Mononuclear cell (primary cell): ENCODE measurements around the gene AKTIP. TPM values are rescaled to one million over a fixed set of nuclear protein-coding genes. Genes with fewer than 3 reads are reported as not detected.
A peak's percentile ranks its signal among the peaks of the same experiment; 100 is the strongest.
"Not testable (repeated sequence)": the region's sequence is repeated elsewhere in the genome, so short reads cannot be mapped to it uniquely, and the experiment has no call there.

Source experiments
- H3K27me3 ChIP-seq: 2 replicates; pipeline ENCODE4 v1.6.0; 2011; ENCODE audit warnings: low read length, control low read depth; ENCODE audit not compliant: insufficient read depth
- H3K4me1 ChIP-seq: 2 replicates; pipeline ENCODE4 v1.5.1; 2011; ENCODE audit warnings: mild to moderate bottlenecking, low read length, control low read depth; ENCODE audit not compliant: insufficient read depth
- H3K4me3 ChIP-seq: 2 replicates; pipeline ENCODE4 v1.5.1; 2011; ENCODE audit warnings: mild to moderate bottlenecking, low read length, moderate library complexity
- H3K9me3 ChIP-seq: 2 replicates; pipeline ENCODE4 v1.5.1; 2011; ENCODE audit warnings: low read depth, mild to moderate bottlenecking, control low read depth, low read length
- total RNA-seq: library from RNA; depleted of rRNA; stranded (reverse); fragments of >200 nt; gene quantifications from one replicate; pipeline ENCODE4 v1.2.3, GENCODE V29; 2012

The AKTIP gene
- total RNA-seq, 1 donor: 42.3 TPM

DNA sequence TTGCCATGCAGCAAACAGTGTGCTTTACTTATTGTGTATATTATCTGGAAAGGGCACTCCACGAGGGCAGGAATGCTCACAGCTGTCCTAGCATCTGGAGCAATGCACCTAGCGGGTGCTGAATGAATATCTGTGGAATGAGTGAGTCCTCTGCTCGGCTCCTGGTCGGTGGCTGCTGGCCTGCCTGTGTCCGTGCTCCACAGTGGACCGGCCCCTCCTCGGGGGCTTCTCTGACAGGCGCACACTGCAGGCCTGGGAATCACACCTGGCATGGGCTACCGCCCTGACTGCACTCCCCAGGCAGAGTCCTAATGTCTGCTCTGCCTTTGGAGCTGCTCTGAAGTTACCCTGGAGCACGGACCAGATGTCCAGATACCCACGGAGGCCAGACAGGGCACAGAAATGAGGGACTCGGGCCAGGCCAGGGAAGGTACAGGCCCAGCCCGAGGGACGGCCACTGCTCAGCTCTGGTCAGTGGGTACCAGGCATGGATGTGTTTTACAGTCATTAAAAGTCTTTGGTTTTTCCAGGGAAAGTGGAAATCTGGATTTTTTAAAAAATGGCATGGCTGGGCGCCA, 21.1 kb upstream of the AKTIP start:
- Histone ChIP-seq H3K27me3 (no peaks in the 10 kb centered on the region), H3K4me3 (no peak overlapping the region), H3K9me3 (no peaks in the 10 kb centered on the region), H3K4me1 (peaks cover 15% of the 10 kb centered on the region)

DNA sequence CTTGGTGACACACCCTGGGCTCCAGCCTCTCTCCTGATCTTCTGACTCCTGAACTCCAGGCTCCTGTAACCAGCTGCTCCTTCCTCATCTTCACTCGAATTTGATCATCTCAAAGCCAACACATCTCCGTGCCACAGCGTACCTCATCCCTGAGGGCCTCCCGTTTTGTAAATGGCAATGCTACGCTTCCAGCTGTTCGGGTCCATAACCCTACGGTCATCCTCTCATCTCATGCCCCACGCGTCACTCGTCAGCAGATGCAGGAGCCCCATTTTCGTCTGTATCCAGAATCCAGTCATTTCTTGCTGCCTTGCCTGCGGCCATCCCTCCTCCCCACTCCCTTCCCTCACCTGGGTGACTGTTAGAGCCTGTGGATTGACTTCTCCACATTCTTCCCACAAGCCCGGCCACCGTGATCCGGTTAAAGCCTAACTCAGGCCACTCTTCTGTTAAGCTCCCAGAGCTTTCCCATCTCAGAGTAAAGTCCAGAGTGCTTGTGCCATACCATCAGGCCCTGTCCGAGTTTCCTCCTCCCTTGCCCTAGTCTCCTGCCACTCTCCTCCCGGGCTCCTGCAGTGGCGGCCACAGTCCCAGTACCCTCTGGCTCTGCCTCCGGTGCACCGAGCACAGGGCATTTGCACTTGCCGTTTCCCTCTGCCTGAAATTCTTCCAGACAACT, 20.3 kb upstream of the AKTIP start:
- Histone ChIP-seq H3K9me3 (no peaks in the 10 kb centered on the region), H3K27me3 (no peaks in the 10 kb centered on the region), H3K4me3 (no peak overlapping the region), H3K4me1 (peaks cover 23% of the 10 kb centered on the region)

DNA sequence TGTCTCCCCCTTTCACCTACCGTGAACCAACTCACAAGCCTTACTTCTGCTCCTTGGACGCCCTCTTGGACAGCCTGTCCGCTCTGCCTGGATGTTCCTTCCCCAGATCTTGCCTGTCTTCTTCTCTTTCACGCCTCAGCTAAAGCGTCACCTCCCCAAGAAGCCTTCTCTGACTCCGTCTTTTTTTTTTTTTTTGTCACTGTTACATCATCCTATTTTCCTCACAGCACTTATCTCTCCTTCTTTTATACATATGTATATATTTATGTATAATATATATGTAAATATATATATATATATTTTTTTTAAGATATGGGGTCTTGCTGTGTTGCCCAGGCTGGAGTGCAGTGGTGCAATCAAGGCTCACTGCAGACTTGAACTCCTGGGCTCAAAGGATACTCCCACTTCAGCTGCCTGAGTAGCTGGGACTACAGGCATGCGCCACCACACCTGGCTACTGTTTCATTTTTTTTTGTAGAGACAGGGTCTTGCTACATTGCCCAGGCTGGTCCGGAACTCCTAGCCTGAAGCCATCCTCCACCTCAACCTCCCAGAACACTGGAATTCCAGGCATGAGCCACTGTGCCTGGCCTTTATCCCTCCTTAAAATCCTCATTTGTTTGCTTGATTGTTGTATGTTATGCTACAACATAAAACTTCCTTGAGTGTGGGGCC, 16.5 kb upstream of the AKTIP start:
- Histone ChIP-seq H3K9me3 (no peaks in the 10 kb centered on the region), H3K4me3 (peak overlapping the region; percentile 10), H3K27me3 (no peaks in the 10 kb centered on the region), H3K4me1 (peaks cover 47% of the 10 kb centered on the region)

DNA sequence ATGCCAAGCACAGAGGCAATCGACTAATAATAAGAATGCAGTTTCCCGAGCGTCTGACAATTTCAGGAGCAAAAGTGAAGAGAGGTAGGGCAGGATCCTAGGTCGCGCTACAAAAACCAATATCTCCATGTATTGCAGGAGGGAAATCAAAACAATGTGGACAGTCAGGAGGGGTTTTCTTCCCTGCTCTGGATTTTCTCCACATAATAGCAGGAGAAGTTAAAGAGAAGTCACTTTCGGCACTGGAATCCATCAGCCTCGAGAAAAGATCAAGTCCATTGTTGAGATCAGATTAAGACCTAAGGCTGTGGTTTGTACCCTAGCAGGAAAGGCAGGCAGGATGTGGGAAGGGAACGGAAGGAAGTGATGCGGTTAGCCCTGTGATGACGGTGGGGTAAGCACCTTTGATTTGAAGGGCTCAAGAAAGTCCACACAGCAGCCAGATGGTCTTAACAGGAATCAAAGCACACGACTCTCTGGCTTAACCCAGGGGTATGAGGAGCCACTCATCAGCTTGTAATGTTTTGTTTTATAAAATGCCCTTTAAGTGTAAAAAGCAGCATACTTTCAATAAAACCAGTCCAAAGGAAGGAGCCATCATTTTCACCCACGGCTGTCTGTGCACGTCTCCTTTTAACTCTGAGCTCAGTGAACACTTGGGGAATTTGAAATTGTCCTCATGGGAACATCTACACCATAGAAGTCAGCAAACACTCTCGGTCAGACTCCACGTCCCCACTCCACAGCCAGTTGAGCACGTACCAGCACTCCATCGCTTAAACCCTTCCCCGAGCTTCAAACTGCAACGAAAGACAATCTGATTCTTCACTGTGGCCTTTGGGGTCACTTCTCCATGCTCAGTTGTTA, 15.8 kb upstream of the AKTIP start:
- Histone ChIP-seq H3K9me3 (no peaks in the 10 kb centered on the region), H3K27me3 (no peaks in the 10 kb centered on the region), H3K4me3 (peak overlapping the region; percentile 10), H3K4me1 (peaks cover 47% of the 10 kb centered on the region)

DNA sequence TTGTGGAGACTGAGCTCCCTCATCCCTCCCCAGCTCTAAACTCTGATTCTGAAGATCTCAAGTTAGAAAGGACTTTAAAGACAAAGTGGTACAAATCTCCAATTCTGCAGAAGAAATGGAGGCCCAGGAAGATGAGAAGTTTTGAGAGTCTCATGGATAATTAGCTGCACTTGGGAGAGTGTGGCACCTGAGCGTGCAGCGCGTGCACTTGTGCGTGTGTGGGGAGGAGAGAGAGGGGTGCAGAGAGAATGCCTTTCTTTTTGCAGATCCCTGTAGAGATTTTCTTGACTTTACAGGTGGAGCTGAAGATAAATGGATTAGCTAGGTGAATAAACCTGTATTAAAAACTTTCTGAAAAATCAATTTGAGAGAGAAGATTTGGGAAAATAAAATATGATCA, 14.8 kb upstream of the AKTIP start:
- no peak overlapping the region for H3K4me3 ChIP-seq
- no peaks in the 10 kb centered on the region for H3K9me3 ChIP-seq
- H3K4me1 ChIP-seq: peaks cover 47% of the 10 kb centered on the region
- H3K27me3 ChIP-seq: no peaks in the 10 kb centered on the region

DNA sequence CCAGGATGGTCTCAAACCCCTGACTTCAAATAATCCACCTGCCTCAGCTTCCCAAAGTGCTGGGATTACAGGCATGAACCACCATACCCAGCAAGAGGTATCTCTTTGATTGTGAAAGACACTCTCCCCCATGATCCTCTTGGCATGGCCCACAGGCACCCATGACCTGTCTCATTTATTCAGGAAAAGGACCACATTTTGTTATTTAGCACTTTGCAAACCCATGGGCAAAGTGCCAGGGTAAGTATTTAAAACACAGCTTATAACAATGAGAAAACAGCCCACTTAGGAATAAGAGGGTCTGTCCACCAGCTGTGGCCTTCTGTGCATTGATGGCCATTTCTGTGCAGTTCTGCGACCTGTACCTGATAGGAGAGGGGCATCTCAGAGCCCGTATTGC, 12.8 kb upstream of the AKTIP start:
- no peak overlapping the region for H3K4me3 ChIP-seq
- peaks cover 47% of the 10 kb centered on the region for H3K4me1 ChIP-seq
- H3K27me3 ChIP-seq: no peaks in the 10 kb centered on the region
- no peaks in the 10 kb centered on the region for H3K9me3 ChIP-seq

DNA sequence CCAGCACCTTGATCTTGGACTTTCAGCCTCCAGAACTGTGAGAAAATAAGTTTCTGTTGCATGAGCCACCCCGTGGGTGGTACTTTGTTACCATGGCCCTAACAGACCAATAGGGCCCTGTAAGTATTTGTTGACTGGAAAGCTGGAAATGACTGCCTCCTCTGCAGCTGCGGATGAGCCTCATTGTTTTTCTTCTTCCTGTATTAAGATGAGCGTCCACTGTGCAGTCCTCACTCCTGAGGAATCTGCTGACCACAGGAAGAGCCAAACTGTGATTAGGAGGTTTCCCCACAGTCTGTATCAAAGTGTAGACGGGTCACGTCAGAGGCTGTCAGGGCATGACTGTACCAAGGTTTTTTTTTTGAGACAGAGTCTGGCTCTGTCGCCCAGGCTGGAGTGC, 12.2 kb upstream of the AKTIP start:
- no peak overlapping the region for H3K4me3 ChIP-seq
- H3K4me1 ChIP-seq: peaks cover 45% of the 10 kb centered on the region
- no peaks in the 10 kb centered on the region for H3K27me3 ChIP-seq
- no peaks in the 10 kb centered on the region for H3K9me3 ChIP-seq

DNA sequence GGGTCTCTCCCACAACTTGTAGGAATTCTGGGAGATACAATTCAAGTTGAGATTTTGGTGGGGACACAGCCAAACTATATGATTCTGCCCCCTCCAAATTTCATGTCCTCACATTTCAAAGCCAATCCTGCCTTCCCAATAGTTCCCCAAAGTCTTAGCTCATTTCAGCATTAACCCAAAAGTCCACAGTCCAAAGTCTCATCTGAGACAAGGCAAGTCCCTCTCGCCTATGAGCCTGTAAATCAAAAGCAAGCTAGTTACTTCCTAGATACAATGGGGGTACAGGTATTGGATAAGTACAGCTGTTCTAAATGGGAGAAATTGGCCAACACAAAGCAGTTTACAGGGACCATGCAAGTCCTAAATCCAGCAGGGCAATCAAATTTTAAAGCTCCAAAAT, 9.8 kb upstream of the AKTIP start:
- not testable (repeated sequence) for H3K27me3 ChIP-seq, H3K4me3 ChIP-seq, H3K9me3 ChIP-seq
- H3K4me1 ChIP-seq: peaks cover 26% of the 10 kb centered on the region

DNA sequence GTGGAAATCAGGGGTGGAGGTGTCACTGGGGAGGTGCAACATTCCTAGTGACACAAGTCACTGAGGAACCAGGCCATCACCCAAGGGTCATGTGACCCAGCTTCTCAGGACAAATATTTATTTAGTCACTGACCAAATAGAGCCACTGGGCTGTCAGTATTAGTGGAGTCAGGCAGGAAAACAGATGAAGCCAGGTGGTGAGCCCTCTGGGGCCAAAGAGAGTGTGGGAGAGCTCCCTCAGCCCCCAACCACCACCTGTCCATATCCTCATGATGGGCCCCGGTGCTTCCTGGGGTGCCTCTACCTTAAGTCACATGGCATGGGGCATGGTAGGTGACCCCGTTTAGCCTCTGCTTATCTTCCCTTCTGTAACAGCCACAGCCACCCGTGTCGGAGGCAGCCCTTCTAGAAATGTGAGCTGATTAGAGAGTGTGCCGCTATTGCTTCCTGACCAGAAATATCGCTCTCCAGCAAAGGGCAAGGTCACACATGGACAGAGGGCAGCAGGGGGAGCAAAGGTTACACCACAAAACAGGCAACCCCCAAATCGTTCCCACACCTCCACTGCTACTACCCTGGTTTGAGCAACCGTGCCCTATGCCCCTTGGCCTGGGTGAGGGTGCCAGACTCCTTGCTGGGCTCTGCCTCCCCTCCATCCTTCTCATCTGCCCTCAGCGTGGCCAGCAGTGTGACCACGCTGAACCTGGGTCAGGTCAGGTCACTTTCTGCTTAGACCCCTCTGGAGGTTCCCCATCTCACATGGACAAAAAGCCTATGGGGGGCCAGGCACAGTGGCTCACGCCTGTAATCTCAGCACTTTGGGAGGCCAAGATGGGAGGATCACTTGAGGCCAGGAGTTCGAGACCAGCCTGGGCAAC, 8.6 kb upstream of the AKTIP start:
- Histone ChIP-seq H3K27me3 (no peaks in the 10 kb centered on the region), H3K4me1 (peaks cover 14% of the 10 kb centered on the region), H3K4me3 (no peak overlapping the region), H3K9me3 (no peaks in the 10 kb centered on the region)

DNA sequence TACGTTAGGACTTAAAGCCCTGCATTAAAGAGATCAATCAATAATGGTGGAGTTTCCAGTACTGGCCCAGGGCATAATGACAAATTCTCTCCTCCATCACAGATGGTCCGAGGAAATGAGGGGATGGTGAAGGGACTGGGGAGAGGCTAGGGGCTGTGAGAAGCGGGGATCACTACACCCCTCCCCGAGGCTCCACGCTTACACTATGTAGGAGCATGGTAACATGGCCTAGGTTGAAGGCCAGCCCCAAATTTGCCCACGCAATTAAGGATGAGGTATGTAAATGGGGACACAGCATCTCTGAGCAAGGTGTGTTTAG, 8.0 kb upstream of the AKTIP start:
- H3K4me3 ChIP-seq: no peak overlapping the region
- H3K9me3 ChIP-seq: no peaks in the 10 kb centered on the region
- H3K27me3 ChIP-seq: no peaks in the 10 kb centered on the region
- H3K4me1 ChIP-seq: peaks cover 10% of the 10 kb centered on the region

DNA sequence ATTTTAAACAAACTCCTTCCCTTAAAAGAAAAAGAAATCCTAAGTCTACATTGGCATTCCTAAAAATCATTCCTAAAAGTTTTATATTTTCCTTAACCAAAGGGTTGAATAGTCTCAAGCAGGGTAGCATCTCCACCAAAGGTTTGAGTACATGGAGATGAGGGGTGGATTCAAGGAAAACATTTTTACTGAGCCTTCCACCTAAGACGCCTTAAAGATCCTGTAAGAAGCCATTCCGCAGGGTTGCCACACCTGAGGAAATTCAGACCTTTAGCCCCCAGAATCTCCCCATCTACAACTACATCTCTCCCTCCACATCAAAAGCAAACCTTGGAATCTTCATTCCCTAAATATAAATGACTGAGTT, 7.7 kb upstream of the AKTIP start:
- Histone ChIP-seq H3K9me3 (no peaks in the 10 kb centered on the region), H3K4me3 (no peak overlapping the region), H3K4me1 (peaks cover 7% of the 10 kb centered on the region), H3K27me3 (no peaks in the 10 kb centered on the region)

DNA sequence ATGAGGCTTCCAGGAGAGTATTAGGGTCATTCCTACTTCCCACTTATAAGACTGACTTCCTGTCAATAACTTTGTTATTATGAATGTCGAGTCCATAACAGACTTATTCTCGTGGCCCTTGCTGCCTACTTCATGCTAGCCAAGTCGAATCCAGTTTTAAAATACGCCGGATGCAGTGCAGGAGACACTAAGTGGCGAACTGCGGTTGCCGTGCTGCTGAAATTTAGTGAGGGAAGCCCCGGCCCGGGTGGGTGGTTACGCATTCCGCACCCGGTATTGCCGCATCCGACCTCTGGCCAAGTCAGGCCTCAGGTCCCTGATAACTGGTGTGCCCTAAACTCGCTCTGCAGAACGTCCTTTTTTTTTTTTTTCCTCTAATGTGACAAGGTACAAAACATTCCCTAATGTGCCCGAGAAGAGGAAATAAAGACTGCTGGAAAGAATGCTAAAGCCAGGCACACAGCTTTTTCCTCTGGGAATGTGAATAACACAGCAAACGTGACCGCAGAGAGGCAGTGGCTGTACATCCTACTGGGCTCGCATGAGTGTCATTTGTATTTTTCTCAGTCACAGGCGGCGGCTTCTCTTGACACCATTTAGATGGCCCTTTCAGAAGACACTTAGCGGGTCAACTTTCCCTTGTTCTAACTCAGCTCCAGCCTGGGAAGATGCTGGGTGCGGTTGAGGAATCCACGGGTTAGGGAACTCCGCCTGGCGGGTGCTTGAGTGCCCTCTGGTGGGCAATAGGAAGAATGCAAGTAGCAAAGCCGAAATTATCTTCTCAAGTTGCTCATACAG, 7.1 kb upstream of the AKTIP start:
- no peak overlapping the region for H3K4me3 ChIP-seq

DNA sequence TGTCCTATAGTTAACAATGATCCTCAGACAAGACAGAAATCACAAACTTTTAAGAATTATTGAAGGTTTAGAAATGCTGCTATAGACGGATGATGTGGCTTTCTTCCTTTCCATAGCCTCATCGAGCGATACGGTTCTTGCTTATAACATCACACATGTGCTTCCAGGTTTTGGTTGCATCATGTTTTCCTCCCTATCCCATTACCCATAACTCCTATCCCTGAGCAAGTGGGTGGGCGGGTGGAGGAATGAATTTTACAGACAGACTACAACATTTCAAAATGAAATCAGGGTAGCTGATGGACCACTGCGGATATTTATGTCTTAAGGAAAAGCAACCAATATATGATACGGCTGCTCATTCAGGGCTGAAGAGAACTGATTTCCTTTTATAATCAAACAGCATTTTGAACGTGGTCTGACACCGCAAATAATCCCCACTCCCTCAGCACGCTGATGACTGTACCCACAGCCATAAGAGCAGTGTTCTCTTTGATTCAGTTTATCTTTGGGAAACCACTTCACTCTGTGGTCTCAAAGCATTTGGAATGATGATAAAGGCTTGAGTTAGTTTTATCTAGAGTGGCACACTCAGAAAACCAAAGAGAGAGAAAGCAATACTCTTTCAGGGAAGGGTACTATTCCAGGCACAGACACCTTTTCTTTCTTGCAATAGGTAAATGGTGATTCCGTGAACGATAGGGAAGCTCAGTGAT, 4.6 kb upstream of the AKTIP start:
- Histone ChIP-seq H3K27me3 (no peaks in the 10 kb centered on the region), H3K9me3 (no peaks in the 10 kb centered on the region), H3K4me1 (peaks cover 17% of the 10 kb centered on the region), H3K4me3 (no peak overlapping the region)

More for the DNA sequence above, 7.1 kb upstream of the AKTIP start:
- Histone ChIP-seq H3K4me1 (peaks cover 7% of the 10 kb centered on the region), H3K9me3 (no peaks in the 10 kb centered on the region), H3K27me3 (no peaks in the 10 kb centered on the region)
